ENCODE results near the gene SRP68. TPM values are rescaled to one million over a fixed set of nuclear protein-coding genes. Genes with fewer than 3 reads are reported as not detected.
"Not testable (repeated sequence)": the region's sequence is repeated elsewhere in the genome, so short reads cannot be mapped to it uniquely, and the experiment has no call there.

The SRP68 gene
- total RNA-seq, 1 donor from 2014 or later: 177 TPM

DNA sequence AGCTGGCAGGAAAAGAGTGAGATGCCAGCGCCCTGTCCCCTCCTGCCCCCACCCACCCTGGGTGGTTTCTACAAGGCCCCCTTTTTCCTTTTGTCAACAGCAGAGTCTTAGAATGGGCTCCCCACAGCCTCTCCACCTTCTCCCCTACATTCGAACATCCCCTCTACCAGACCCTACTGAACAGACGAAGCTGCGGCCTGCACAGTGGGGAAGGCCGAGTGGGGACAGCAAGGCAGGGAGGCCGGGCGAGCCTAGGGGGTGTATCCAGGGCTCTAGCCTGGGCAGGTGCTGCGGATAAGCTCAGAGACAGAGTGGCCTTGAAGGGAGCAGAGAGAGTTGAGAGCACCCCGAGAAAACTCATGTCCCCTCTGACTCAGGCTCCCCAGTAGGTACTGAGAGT is 14.1 kb upstream of the SRP68 start:
- no peak overlapping the region for H3K27ac Mint-ChIP-seq
- intact Hi-C loops (cut with micrococcal nuclease): no loop called here
- H3K4me1 Mint-ChIP-seq (ENCODE audit: low read depth): no peaks in the 10 kb centered on the region
- H3K36me3 Mint-ChIP-seq (ENCODE audit: low read depth): peaks cover 24% of the 10 kb centered on the region
- no peaks in the 10 kb centered on the region for H3K27me3 Mint-ChIP-seq (ENCODE audit: insufficient read depth)
- DNase-seq (ENCODE audit: low spot score): no peak
- H3K9me3 Mint-ChIP-seq: no peaks in the 10 kb centered on the region
- no peak overlapping the region for H3K4me3 Mint-ChIP-seq

GRCh38 chr17:76085731-76086366 is 13.5 kb upstream of the SRP68 start:
- no peak for DNase-seq (ENCODE audit: low spot score)
- Mint-ChIP-seq H3K4me3 (no peak overlapping the region), H3K4me1 (ENCODE audit: low read depth) (no peaks in the 10 kb centered on the region), H3K27ac (no peak overlapping the region), H3K36me3 (ENCODE audit: low read depth) (peaks cover 24% of the 10 kb centered on the region), H3K9me3 (no peaks in the 10 kb centered on the region), H3K27me3 (ENCODE audit: insufficient read depth) (no peaks in the 10 kb centered on the region)
- intact Hi-C loops (cut with micrococcal nuclease): no loop called here

GRCh38 chr17:76085066-76085730 is 12.9 kb upstream of the SRP68 start:
- Mint-ChIP-seq H3K27ac (no peak overlapping the region), H3K27me3 (ENCODE audit: insufficient read depth) (no peaks in the 10 kb centered on the region), H3K4me3 (no peak overlapping the region), H3K4me1 (ENCODE audit: low read depth) (no peaks in the 10 kb centered on the region), H3K36me3 (ENCODE audit: low read depth) (peaks cover 24% of the 10 kb centered on the region), H3K9me3 (no peaks in the 10 kb centered on the region)
- intact Hi-C loops (cut with micrococcal nuclease): no loop called here
- no peak for DNase-seq (ENCODE audit: low spot score)

GRCh38 chr17:76083536-76084182 is 11.3 kb upstream of the SRP68 start:
- Mint-ChIP-seq H3K27me3 (ENCODE audit: insufficient read depth) (peaks cover 14% of the 10 kb centered on the region), H3K36me3 (ENCODE audit: low read depth) (peaks cover 17% of the 10 kb centered on the region), H3K4me3 (no peak overlapping the region), H3K4me1 (ENCODE audit: low read depth) (no peaks in the 10 kb centered on the region), H3K27ac (no peak overlapping the region), H3K9me3 (no peaks in the 10 kb centered on the region)
- intact Hi-C loops (cut with micrococcal nuclease): no loop called here
- no peak for DNase-seq (ENCODE audit: low spot score)

- no peak overlapping the region for H3K27ac Mint-ChIP-seq
- no peaks in the 10 kb centered on the region for H3K4me1 Mint-ChIP-seq (ENCODE audit: low read depth)
Observed at GRCh38 chr17:76082326-76083251, 10.3 kb upstream of the SRP68 start.

DNA sequence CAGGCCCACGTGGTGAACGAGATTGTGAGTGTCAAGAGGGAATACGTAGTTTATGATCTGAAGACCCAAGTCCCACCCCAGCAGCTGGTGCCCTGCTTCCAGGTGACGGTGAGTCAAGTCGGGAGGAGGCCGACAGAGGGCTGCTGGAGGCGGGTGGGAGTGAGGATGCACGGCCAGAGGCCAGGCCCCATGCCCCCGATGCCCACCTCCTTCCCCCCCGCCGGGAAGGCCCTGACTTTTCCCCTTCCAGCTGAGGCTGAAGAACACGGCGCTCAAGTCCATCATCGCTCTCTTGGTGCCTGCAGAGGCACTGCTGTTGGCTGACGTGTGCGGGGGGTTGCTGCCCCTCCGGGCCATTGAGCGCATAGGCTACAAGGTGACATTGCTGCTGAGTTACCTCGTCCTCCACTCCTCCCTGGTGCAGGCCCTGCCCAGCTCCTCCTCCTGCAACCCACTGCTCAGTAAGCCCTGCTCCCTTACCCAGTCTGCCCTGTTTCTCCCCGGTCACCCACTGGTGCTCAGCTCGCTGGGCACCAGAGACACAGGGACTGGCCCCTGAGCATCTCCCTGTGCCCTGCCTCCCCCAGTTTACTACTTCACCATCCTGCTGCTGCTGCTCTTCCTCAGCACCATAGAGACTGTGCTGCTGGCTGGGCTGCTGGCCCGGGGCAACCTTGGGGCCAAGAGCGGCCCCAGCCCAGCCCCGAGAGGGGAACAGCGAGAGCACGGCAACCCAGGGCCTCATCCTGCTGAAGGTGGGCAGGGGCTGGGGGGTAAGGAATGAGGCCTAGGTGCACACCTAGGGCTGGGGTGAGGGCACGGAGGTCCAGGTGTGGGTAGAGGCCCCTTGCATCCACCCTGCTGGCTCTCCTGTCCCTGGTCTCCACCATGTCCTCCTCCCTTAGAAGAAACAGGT is 9.2 kb upstream of the SRP68 start:
- Mint-ChIP-seq H3K4me1 (ENCODE audit: low read depth) (peaks cover 10% of the 10 kb centered on the region), H3K36me3 (ENCODE audit: low read depth) (peaks cover 10% of the 10 kb centered on the region), H3K27ac (no peak overlapping the region), H3K4me3 (no peak overlapping the region), H3K9me3 (no peaks in the 10 kb centered on the region), H3K27me3 (ENCODE audit: insufficient read depth) (peaks cover 28% of the 10 kb centered on the region)
- intact Hi-C loops (cut with micrococcal nuclease): no loop called here
- no peak for DNase-seq (ENCODE audit: low spot score)

More at GRCh38 chr17:76082326-76083251, 10.3 kb upstream of the SRP68 start:
- intact Hi-C loops (cut with micrococcal nuclease): no loop called here
- Mint-ChIP-seq H3K4me3 (no peak overlapping the region), H3K27me3 (ENCODE audit: insufficient read depth) (peaks cover 20% of the 10 kb centered on the region), H3K9me3 (no peaks in the 10 kb centered on the region), H3K36me3 (ENCODE audit: low read depth) (peaks cover 15% of the 10 kb centered on the region)
- no peak for DNase-seq (ENCODE audit: low spot score)

GRCh38 chr17:76080768-76081287 is 8.5 kb upstream of the SRP68 start:
- Mint-ChIP-seq H3K9me3 (no peaks in the 10 kb centered on the region), H3K4me3 (no peak overlapping the region), H3K4me1 (ENCODE audit: low read depth) (peaks cover 16% of the 10 kb centered on the region), H3K36me3 (ENCODE audit: low read depth) (peaks cover 10% of the 10 kb centered on the region), H3K27me3 (ENCODE audit: insufficient read depth) (peaks cover 32% of the 10 kb centered on the region), H3K27ac (no peak overlapping the region)
- intact Hi-C loops (cut with micrococcal nuclease): no loop called here
- no peak for DNase-seq (ENCODE audit: low spot score)

- DNase-seq (ENCODE audit: low spot score): no peak
- intact Hi-C loops (cut with micrococcal nuclease): no loop called here
- Mint-ChIP-seq H3K27ac (no peak overlapping the region), H3K36me3 (ENCODE audit: low read depth) (peaks cover 8% of the 10 kb centered on the region), H3K27me3 (ENCODE audit: insufficient read depth) (peaks cover 38% of the 10 kb centered on the region), H3K4me3 (no peak overlapping the region), H3K9me3 (no peaks in the 10 kb centered on the region), H3K4me1 (ENCODE audit: low read depth) (peaks cover 22% of the 10 kb centered on the region)
Observed at GRCh38 chr17:76079956-76080767, 7.8 kb upstream of the SRP68 start.

- Mint-ChIP-seq H3K27ac (no peak overlapping the region), H3K9me3 (no peaks in the 10 kb centered on the region), H3K4me3 (no peak overlapping the region), H3K4me1 (ENCODE audit: low read depth) (peaks cover 27% of the 10 kb centered on the region), H3K36me3 (ENCODE audit: low read depth) (peaks cover 8% of the 10 kb centered on the region), H3K27me3 (ENCODE audit: insufficient read depth) (peaks cover 42% of the 10 kb centered on the region)
- DNase-seq (ENCODE audit: low spot score): no peak
- intact Hi-C loops (cut with micrococcal nuclease): no loop called here
Observed at GRCh38 chr17:76079535-76079955, 7.2 kb upstream of the SRP68 start.

- Mint-ChIP-seq H3K36me3 (ENCODE audit: low read depth) (peaks cover 3% of the 10 kb centered on the region), H3K9me3 (no peaks in the 10 kb centered on the region), H3K4me3 (no peak within 1 kb of the TSS), H3K27ac (no peak within 1 kb of the TSS), H3K4me1 (ENCODE audit: low read depth) (peaks cover 27% of the 10 kb centered on the region), H3K27me3 (ENCODE audit: insufficient read depth) (peaks cover 43% of the 10 kb centered on the region)
- no peak for DNase-seq (ENCODE audit: low spot score)
- intact Hi-C loops (cut with micrococcal nuclease): no loop called here
Observed at GRCh38 chr17:76078860-76079534, 6.7 kb upstream of the SRP68 start, which contains the start of gene ZACN. TSS of gene ZACN (plus strand) at chr17:76079182. CDS start at chr17:76079265, 83 bp downstream.

- H3K36me3 Mint-ChIP-seq (ENCODE audit: low read depth); intact Hi-C loops (cut with micrococcal nuclease); H3K27ac Mint-ChIP-seq; H3K4me3 Mint-ChIP-seq; DNase-seq (ENCODE audit: low spot score); H3K9me3 Mint-ChIP-seq: not testable (repeated sequence)
- peaks cover 27% of the 10 kb centered on the region for H3K4me1 Mint-ChIP-seq (ENCODE audit: low read depth)
- peaks cover 49% of the 10 kb centered on the region for H3K27me3 Mint-ChIP-seq (ENCODE audit: insufficient read depth)
Observed at GRCh38 chr17:76078370-76078769, 6.1 kb upstream of the SRP68 start.
